Measurements from ENCODE around the gene COL4A6.

- TF ChIP-seq CTCF (IDR thresholded peaks at IDR 0.05) (no peak), EZH2phosphoT487 (IDR thresholded peaks at IDR 0.05) (no peak), EZH2 (IDR thresholded peaks at IDR 0.05) (no peak)
Observed at GRCh38 chrX:108438110-108438623, at the start of gene COL4A6.

Measured in neural progenitor cell (in vitro differentiated cells).